Activated CD8-positive, alpha-beta memory T cell treated with anti-CD3 and anti-CD28 coated beads, Interleukin-2, amount 50 U/mL, for 4 hours (primary cell): Measurements from ENCODE around the gene TERC.
"Not testable (repeated sequence)": the region's sequence is repeated elsewhere in the genome, so short reads cannot be mapped to it uniquely, and the experiment has no call there.

ENCODE experiments used
- DNase-seq: peaks from one replicate; pipeline ENCODE4 v3.0.0-alpha.2; 2020

The TERC gene

GRCh38 chr3:169771497-169772304 lies 6.8 kb upstream of the TERC start:
- peak; percentile 52 for DNase-seq

- DNase-seq = peak; percentile 66
Measured at GRCh38 chr3:169769287-169770181, 4.7 kb upstream of the TERC start, which contains the start of gene ACTRT3. ACTRT3 (minus strand) TSS chr3:169769561; CDS start chr3:169769520, 41 bp downstream.

- DNase-seq = peak; percentile 64
Measured at GRCh38 chr3:169764312-169764881, 463 bp downstream of the TERC start.

- DNase-seq = no peak
Measured at GRCh38 chr3:169760479-169760878, 4.4 kb downstream of the TERC start.

- DNase-seq = no peak
Measured at GRCh38 chr3:169759256-169759655, 5.6 kb downstream of the TERC start.

GRCh38 chr3:169758359-169758994 lies 6.4 kb downstream of the TERC start:
- no peak for DNase-seq

- no peak for DNase-seq
Measured at GRCh38 chr3:169755488-169755887, 9.4 kb downstream of the TERC start.

GRCh38 chr3:169754711-169755110 lies 10.1 kb downstream of the TERC start:
- DNase-seq = no peak

- DNase-seq = no peak
Measured at GRCh38 chr3:169751875-169752274, 13.0 kb downstream of the TERC start.

GRCh38 chr3:169750665-169751064 lies 14.2 kb downstream of the TERC start:
- no peak for DNase-seq

- no peak for DNase-seq
Measured at GRCh38 chr3:169748670-169749069, 16.2 kb downstream of the TERC start.

GRCh38 chr3:169746924-169747323 lies 17.9 kb downstream of the TERC start:
- no peak for DNase-seq

- no peak for DNase-seq
Measured at GRCh38 chr3:169744366-169745054, 20.4 kb downstream of the TERC start.

GRCh38 chr3:169739067-169739466 lies 25.8 kb downstream of the TERC start:
- DNase-seq = no peak

- DNase-seq = not testable (repeated sequence)
Measured at GRCh38 chr3:169731857-169732256, 33.0 kb downstream of the TERC start.

GRCh38 chr3:169722724-169723123 lies 42.1 kb downstream of the TERC start:
- DNase-seq = no peak

- DNase-seq = not testable (repeated sequence)
Measured at GRCh38 chr3:169718415-169718814, 46.4 kb downstream of the TERC start.
